Measurements from ENCODE around the gene ETF1.

- TF ChIP-seq CTCF (IDR thresholded peaks at IDR 0.05), result no peak
- TF ChIP-seq POLR2A (IDR thresholded peaks at IDR 0.05), result no peak
Observed at GRCh38 chr5:138568061-138568824, 25.2 kb upstream of the ETF1 start.
